NK-92 (cell line): ENCODE results near the gene KAT7.

Source experiments
- DNase-seq: peaks from one replicate; lab custom pipeline; 2025; ENCODE audit not compliant: unreplicated experiment; lab: John Stamatoyannopoulos, UW

The KAT7 gene

DNA sequence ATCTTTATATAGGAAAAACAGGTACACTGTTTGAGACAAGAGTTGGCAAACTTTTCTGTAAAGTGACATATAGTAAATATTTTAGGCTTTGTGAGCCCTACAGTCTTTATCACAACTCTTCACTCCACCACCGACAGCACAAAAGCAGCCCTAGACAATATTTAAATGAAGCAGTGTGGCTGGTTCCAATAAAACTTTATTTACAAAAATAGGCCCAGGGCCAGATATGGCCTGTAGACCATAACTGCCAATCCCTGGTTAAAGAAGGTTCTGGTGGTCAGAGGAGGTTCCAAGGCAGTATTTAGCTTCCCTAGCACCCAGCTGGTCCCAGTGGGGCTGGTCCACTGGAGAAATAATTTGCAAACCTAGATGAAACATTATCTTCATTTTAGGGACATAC lies 28.2 kb upstream of the KAT7 start:
- no peak for DNase-seq

DNA sequence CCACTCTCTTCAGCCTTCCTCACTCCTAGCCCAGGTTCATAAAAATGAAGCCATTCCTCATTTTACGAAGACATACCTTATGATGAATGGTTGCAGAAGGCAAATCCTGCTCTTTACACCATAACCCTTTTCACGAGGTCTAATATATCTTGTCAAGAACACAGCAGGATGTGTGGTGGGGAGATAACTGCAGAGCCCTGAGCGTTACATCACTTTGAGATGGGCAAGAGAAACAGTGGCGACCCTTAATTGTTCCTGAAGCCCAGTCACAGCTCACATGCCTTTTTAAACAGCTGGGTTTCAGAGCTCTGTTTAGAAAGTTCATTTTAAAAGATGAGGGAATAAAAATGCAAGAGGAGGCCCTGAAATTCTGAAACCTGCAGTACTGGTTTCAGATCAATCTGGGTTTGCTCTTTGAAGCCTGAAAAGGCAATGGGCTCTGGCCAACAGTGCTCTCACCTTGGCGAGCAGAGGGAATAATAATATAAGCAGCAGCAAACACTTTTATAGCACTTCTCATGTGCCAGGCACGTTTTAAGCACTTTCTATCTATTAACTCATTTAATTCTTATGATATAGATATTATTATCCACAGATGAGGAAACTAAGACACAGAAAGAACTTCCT lies 27.4 kb upstream of the KAT7 start:
- DNase-seq: no peak

- no peak for DNase-seq
Observed at GRCh38 chr17:49762151-49762941, 26.1 kb upstream of the KAT7 start.

DNA sequence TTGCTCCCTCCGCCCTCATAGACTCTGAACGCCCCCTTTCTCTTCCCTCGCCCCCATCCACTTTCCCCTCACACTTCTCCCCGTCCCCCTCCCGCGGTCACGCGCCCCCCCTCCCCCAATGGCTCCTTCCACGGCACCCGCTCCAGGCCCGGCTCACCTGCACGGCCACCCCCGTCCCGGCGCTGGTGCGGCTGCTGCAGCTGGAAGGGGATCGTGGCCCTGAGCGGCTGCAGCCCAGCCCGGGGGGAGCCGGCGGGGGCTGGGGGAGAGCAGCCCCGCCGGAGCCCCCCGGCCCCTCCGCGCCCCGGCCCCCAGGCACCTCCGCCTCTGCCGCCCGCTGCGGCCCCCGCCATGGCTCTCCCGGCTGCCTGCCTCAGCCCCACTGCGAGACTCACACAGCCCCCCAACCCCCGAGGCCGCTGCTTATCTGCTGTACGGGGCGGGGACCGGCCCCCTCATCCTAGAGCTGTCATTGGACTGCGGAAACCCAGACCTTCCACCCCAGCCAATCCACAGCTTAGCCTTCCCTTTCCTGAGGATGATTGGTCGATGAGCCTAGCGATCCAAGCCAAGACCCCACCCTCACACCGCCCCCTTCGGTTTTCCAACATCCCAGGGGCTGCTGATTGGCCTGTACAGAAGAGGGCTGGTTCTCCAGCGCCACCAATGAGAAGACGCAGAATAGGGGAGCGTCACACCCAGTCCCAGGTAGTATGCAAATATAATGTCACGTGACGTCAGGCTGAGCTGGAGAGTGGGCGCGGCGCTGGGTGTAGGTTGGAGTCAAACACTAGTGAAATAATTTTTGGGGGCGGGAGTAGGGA lies 24.5 kb upstream of the KAT7 start, which contains the start of gene FAM117A:
Gene FAM117A, minus strand, starts transcription at position 397 of the 824 bp plus-strand sequence. Its CDS starts 44 bp downstream, at position 353.
- peak; percentile 95 for DNase-seq

DNA sequence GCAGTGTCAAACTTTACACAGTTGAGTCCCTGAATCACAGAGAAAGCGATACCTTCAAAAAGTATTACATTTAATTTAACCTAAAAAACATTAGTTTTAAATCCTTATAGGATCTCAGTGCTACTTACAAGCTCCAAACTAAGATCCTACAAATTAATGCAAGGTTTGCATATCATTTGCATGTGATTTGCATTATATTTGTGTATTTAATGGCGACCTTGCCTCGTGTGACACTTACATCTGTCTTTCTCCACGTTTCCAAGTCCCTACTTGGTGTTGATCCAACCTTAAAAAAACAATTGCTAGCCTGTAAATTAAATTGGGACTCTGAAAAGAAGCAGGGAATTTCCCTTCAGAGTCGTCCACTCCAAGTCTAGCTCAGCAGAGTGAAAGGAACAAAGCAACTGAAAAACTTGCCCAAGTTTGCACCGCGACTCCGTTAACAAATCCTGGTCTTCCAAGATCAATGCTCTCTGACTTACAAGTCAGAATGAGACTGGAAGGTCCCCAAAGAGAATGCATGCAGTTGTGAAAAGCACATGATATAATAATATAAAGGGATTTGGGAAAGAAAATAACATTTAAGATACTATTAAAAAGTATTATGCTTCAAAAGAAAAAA lies 23.8 kb upstream of the KAT7 start:
- DNase-seq: no peak

GRCh38 chr17:49766918-49767530 lies 21.5 kb upstream of the KAT7 start:
- no peak for DNase-seq

- no peak for DNase-seq
Observed at GRCh38 chr17:49775546-49776260, 12.8 kb upstream of the KAT7 start.

GRCh38 chr17:49776551-49777300 lies 11.8 kb upstream of the KAT7 start:
- no peak for DNase-seq

DNA sequence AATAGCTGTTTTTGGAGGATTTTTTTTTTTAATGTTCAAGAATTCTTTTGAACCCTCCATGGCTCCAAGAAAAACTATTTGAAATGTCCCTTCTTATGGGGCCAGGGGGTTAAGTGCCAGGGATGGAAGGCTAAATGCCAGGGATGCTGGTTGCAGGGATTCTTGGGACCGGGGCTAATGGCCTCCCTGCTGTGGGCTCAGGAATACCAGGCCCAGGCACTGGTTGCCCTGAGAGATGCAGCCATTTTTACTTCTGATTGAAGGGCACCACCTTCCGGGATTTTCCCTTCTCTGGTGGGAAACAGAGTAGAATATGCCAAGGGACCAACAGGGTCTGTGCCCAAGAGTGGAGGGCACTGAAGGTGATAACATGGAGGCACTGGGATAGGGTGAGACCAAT lies 10.9 kb upstream of the KAT7 start:
- no peak for DNase-seq

DNA sequence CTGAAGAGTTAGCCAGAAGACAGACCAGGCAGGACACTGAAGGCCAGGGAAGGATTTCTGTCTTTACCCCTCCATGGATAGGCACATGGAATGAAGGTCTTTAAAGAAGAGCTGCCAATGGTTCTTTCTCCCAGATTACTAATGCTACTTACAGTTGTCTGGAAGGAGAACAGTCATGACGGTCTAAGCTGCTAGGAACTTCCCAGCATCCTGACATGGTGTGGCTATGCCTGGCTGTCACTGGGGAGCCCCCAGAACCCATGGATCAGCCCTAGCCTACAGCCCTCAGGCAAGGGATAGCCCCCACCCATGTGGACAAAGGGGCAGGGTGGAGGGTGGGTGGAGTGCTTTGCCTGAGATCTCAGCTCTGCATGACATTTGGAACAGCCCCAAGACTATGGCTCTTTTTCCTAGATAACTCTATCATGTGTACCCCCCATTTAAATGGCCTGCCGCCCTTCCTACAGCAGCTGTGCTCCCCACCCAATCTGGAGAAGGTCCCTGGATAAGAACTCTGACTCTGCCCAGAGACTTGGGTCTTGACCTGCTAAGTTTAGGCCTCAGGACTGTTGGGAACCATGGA lies 9.2 kb upstream of the KAT7 start:
- no peak for DNase-seq

DNA sequence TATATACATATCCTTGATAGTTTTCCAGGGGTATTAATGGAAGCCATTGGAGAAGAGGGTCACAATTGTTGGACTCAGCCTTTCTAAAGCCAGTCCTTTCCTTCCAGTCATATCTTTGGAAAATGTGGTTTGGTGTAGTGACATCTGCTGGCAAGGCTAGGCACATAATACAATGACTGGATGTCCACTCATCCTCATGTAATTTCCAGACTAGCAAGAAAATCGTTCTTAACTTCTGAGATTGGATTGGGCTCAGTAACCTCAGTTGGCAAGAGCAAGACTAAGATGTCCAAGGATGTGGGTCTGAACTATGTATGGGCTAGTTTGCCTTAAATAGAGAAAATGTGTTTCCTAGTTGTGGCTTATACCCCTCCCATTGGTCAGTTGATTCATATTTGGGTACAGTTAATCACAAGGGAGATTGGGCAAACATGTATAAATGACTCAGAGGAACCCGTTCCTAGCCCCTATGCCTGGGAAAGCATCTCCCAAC lies 8.7 kb upstream of the KAT7 start:
- DNase-seq: no peak

DNA sequence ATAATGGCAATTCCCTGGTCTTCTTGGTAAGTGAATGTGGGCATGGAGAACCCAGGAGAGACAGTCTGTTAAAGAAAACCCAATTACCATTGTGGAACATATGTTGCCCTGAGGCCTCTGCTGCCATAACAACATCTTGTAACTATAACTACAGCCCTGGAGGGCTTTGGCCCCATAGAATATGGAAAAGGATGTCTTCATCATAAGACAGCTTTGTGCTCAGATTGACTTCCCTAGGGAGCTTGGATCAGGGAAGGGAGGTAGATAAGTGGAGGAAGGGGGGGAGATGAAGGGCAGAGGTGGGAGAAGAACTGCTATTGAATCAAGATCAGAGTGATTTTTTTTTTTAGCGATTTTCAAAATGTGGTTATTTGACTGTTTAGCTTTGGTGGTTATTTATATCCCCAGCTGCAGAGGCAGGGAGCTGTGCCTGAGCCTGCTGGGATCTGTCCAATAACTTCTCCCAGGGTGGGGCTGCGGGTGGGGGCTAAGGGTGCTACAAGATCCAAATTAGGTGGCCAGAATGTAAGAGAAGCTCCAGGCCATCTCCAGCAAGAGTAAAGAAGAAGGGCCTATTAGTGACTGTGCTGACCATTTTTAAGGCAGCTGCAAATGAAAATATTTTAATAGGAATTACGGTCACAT lies 5.3 kb upstream of the KAT7 start:
- DNase-seq: no peak

DNA sequence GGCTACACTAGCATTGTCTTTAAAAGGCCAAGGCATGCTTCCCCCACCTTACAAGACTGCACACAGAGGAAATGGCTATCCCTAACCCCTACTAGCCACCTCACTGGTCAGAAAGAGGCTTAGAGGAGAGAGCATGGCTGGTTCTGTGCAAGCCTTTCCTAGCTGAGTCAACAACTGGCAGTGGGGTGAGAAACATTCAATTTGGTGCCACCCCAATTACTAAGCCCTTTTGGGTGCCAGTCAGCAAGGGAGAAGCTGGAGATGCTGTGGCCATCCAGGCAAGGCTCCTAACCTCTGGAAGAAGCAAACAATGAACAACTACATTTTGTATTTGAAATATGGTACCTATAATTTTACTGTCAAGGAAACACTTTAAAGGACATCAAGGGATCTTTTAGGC lies 4.7 kb upstream of the KAT7 start:
- no peak for DNase-seq

DNA sequence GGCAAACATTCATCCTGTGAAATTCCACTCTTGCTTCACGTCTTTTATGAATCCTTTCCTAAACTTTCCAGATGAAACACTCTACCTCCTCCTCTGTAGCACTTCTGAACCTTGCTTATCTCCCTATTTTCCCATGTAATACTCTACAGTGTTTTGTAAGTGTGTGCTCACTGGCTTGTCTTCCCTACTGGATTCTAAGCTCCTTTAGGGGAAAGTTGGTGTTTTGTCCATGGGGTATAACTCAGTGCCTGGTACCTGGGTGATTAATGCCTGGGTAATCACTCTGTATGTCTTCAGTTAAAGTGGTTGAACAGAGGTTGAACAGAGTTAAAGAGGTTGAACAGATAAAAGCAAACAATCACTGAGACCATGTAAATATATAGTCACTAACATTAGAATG lies 3.8 kb upstream of the KAT7 start:
- DNase-seq: no peak

GRCh38 chr17:49787884-49788477 lies 500 bp upstream of the KAT7 start:
- no peak for DNase-seq

GRCh38 chr17:49789243-49789578 lies 730 bp downstream of the KAT7 start:
- DNase-seq: no peak

DNA sequence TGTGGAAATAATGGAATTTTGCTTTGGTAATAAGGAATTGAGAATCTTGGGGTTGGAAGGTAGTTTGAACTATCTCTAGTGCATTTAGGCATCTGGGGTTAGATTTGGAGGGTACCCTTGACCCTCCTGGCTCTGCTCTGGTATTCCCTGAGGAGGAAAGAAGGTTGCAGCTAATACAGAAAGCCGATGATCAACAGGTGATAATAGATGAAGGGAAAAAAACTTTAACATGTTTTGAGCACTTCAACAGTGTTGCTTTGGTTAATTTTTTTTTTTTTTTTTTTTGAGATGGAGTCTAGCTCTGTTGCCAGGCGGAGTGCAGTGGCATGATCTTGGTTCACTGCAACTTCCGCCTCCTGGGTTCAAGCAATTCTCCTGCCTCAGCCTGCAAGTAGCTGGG lies 4.8 kb downstream of the KAT7 start:
- DNase-seq: no peak

DNA sequence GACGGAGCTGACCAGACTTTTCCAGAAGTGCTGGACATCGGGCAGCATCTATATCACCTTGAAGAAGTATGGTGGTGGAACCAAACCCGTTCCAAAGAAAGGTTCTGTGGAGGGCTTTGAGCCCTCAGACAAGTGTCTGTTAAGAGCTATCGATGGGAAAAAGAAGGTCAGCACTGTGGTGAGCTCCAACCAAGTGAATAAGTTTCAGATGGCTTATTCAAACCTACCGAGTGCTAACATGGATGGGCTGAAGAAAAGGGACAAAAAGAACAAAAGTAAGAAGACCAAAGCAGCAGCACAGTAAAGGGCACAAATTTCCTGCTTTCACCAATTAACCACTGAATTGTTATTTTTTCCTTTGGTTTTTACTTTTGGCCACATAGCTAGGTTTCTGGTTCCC lies 6.9 kb downstream of the KAT7 start:
- no peak for DNase-seq
